ENCODE data around the gene EPB41L2.
"Not testable (repeated sequence)": the region's sequence is repeated elsewhere in the genome, so short reads cannot be mapped to it uniquely, and the experiment has no call there.

EPB41L2 gene

DNA sequence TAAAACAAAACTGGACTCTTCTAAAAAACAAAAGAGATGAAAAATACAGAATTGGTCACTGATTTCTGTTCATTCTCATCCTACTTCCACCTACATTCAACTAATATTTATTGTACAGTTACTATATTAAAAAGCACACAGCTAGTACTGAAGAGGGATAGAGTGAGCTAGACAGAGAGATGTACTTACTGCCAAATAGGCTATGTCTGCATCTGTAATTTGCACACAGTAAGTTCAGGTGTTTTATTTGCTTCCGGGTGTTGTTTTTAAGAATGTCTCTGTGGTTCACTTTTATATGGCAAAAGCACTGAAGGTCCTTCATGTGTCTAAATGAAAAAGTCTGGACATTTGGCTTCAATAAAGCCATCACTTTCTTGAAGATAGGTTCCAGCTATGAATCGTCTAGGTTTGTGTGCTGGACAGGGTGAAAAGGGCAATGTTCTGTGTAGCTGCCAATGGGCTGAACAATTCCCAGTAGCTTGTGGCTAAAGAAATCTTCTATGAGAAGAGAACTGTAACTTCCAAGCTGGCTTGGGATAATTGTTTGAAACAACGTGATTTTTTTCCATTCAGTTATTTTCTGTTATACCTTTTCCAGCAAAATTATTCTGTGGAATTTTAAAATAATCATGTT lies 47.3 kb downstream of the EPB41L2 start:
- no peak for DNase-seq (ENCODE audit: low read depth)
- no peak overlapping the region for H3K4me3 ChIP-seq (ENCODE audit: low read depth, low read length)
- no peak for TF ChIP-seq CTCF (IDR thresholded peaks at IDR 0.05; ENCODE audit: low read depth, low read length, missing control alignments)

DNA sequence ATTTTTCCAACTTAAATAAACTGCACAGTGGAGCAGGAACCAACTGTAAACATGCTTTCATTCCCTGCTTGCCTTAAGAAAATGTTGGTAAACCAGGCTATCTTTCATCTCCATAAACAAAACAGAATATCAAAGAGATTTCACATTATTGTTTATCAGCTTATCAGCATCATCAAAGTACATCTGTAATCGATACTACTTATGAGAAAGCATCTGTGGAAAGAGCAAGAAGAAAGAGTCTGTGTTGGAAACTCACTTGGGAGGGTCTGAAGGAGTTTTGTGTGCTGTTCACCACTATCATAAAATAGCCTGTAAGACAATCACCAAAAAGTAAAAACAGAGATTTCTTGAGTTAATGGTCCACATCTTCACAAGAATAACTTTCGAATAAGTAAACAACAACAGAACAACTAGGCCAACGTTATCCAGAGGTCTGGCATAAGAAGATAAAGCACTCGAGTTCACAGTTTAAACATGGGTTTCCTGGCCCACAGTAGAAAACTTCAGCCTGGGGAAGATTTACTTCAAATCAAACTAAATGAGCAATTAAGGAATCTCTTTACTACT lies 47.9 kb downstream of the EPB41L2 start:
- no peak overlapping the region for H3K4me3 ChIP-seq (ENCODE audit: low read depth, low read length)
- no peak for TF ChIP-seq CTCF (IDR thresholded peaks at IDR 0.05; ENCODE audit: low read depth, low read length, missing control alignments)
- DNase-seq (ENCODE audit: low read depth): no peak

- DNase-seq (ENCODE audit: low read depth): no peak
- no peak overlapping the region for H3K4me3 ChIP-seq (ENCODE audit: low read depth, low read length)
- no peak for TF ChIP-seq CTCF (IDR thresholded peaks at IDR 0.05; ENCODE audit: low read depth, low read length, missing control alignments)
Measured at GRCh38 chr6:131014080-131014776, 48.8 kb downstream of the EPB41L2 start.

- no peak for TF ChIP-seq CTCF (IDR thresholded peaks at IDR 0.05; ENCODE audit: low read depth, low read length, missing control alignments)
- DNase-seq (ENCODE audit: low read depth): no peak
- H3K4me3 ChIP-seq (ENCODE audit: low read depth, low read length): no peak overlapping the region
Measured at GRCh38 chr6:131013495-131013894, 49.5 kb downstream of the EPB41L2 start.

DNA sequence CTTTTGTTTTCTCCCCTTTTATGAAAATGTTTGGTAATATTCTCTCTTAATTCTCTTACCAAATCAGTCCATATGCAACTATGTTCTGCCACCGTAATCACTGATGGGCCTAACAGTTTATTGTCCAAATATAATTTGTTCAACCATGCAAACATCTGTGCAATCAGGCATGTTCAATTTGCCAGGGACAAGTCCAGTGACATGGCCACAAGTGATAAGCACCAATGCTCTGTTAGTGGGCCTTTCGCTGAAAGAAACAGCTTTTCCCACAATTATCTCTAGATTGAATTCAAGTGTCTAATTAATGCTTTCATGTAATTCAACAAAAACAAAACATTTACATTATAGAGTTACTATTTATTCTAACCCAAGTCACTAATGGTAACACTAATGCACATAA lies 53.3 kb downstream of the EPB41L2 start:
- DNase-seq (ENCODE audit: low read depth): no peak
- TF ChIP-seq CTCF (IDR thresholded peaks at IDR 0.05; ENCODE audit: low read depth, low read length, missing control alignments): no peak
- no peak overlapping the region for H3K4me3 ChIP-seq (ENCODE audit: low read depth, low read length)

GRCh38 chr6:131008965-131009364 lies 54.1 kb downstream of the EPB41L2 start:
- not testable (repeated sequence) for H3K4me3 ChIP-seq (ENCODE audit: low read depth, low read length); DNase-seq (ENCODE audit: low read depth)

GRCh38 chr6:131007964-131008363 lies 55.1 kb downstream of the EPB41L2 start:
- H3K4me3 ChIP-seq (ENCODE audit: low read depth, low read length): not testable (repeated sequence)

GRCh38 chr6:131007286-131007685 lies 55.8 kb downstream of the EPB41L2 start:
- TF ChIP-seq CTCF (IDR thresholded peaks at IDR 0.05; ENCODE audit: low read depth, low read length, missing control alignments): no peak
- no peak overlapping the region for H3K4me3 ChIP-seq (ENCODE audit: low read depth, low read length)
- DNase-seq (ENCODE audit: low read depth): no peak

More at GRCh38 chr6:131007964-131008363, 55.1 kb downstream of the EPB41L2 start:
- DNase-seq (ENCODE audit: low read depth): not testable (repeated sequence)
